Tibial artery (tissue), 4 donors: ENCODE measurements around the gene RCOR2.

Experiments used
- DNase-seq, 2 donors: peaks; one replicate each; pipeline ENCODE4 v3.0.0-alpha.2; 2019
- H3K27ac ChIP-seq, 2 donors: fragments of 200-600 bp; sonication (generic) in 1 of 2; 1 replicate in 1 of 2; 2 replicates in 1 of 2; pipeline ENCODE4 v1.5.1; 2018 to 2019; ENCODE audit warnings: mild to moderate bottlenecking in 1 of 2
- H3K27me3 ChIP-seq, 2 donors: fragments of 200-600 bp; sonication (generic) in 1 of 2; one replicate each; pipeline versions ENCODE4 v1.5.1 to v1.6.0; 2016 to 2019
- H3K36me3 ChIP-seq, 3 donors: fragments of 200-600 bp; sonication (generic) in 2 of 3; one replicate each; pipeline ENCODE4 v1.5.1; 2016 to 2019; ENCODE audit warnings: mild to moderate bottlenecking in 2 of 3
- H3K4me1 ChIP-seq, 4 donors: fragments of 200-600 bp; sonication (generic) in 2 of 4; 1 replicate in 3 of 4; 2 replicates in 1 of 4; pipeline ENCODE4 v1.5.1; 2016 to 2019
- H3K4me3 ChIP-seq, 2 donors: fragments of 200-600 bp; sonication (generic) in 1 of 2; 1 replicate in 1 of 2; 2 replicates in 1 of 2; pipeline ENCODE4 v1.5.1; 2018 to 2019; ENCODE audit warnings: mild to moderate bottlenecking in 2 of 2
- H3K9me3 ChIP-seq, 3 donors: fragments of 200-600 bp; sonication (generic) in 1 of 3; one replicate each; pipeline ENCODE4 v1.5.1; 2016 to 2019
- CTCF ChIP-seq, 2 experiments: fragments of 200-600 bp in 1 of 2; fragments of 450-650 bp in 1 of 2; IDR thresholded peaks; one replicate each; pipeline ENCODE4 v1.5.1; 2017 to 2019; ENCODE audit warnings: antibody characterized with exemption in 2 of 2, mild to moderate bottlenecking in 1 of 2, moderate library complexity in 1 of 2
- intact Hi-C: fragments of 100-400 bp; cut with DNase I; formaldehyde crosslinking; loops from one replicate; pipeline ENCODE4 v1.15.0; 2023; ENCODE audit warnings: low total_unique reads

RCOR2 gene

GRCh38 chr11:63912678-63913077 lies 4.3 kb downstream of the RCOR2 start:
- intact Hi-C loops = no loop called here
- peaks cover 2 to 25% (median 9%) of the 10 kb centered on the region in 3 donors for H3K36me3 ChIP-seq
- no peak overlapping the region for H3K27ac ChIP-seq
- H3K4me1 ChIP-seq = peaks cover 0 to 62% (median 56%) of the 10 kb centered on the region in 4 donors
- no peaks in the 10 kb centered on the region for H3K9me3 ChIP-seq
- TF ChIP-seq CTCF (IDR thresholded peaks at IDR 0.05) = no peak
- H3K27me3 ChIP-seq = no peaks in the 10 kb centered on the region
- no peak for DNase-seq
- H3K4me3 ChIP-seq = no peak overlapping the region

- no peak for TF ChIP-seq CTCF (IDR thresholded peaks at IDR 0.05)
- no peak overlapping the region for H3K4me3 ChIP-seq
Measured at GRCh38 chr11:63911876-63912275, 5.1 kb downstream of the RCOR2 start.

GRCh38 chr11:63911440-63911839 lies 5.5 kb downstream of the RCOR2 start:
- peak overlapping the region; percentile 56 to 69 for H3K27ac ChIP-seq
- no peak for TF ChIP-seq CTCF (IDR thresholded peaks at IDR 0.05)
- H3K27me3 ChIP-seq = no peaks in the 10 kb centered on the region
- H3K4me1 ChIP-seq = peaks cover 0 to 54% (median 48%) of the 10 kb centered on the region in 4 donors
- peaks cover 8 to 37% (median 22%) of the 10 kb centered on the region in 3 donors for H3K36me3 ChIP-seq
- no peaks in the 10 kb centered on the region for H3K9me3 ChIP-seq
- intact Hi-C loops = no loop called here
- no peak for DNase-seq
- no peak overlapping the region for H3K4me3 ChIP-seq

More at GRCh38 chr11:63911876-63912275, 5.1 kb downstream of the RCOR2 start:
- H3K27ac ChIP-seq = peak overlapping the region; percentile 23 to 69
- DNase-seq = no peak
- intact Hi-C loops = no loop called here
- no peaks in the 10 kb centered on the region for H3K27me3 ChIP-seq
- peaks cover 0 to 56% (median 51%) of the 10 kb centered on the region in 4 donors for H3K4me1 ChIP-seq
- no peaks in the 10 kb centered on the region for H3K9me3 ChIP-seq
- H3K36me3 ChIP-seq = peaks cover 8 to 33% (median 17%) of the 10 kb centered on the region in 3 donors

- Histone ChIP-seq H3K27me3 (no peaks in the 10 kb centered on the region), H3K4me1 (peaks cover 0 to 48% (median 40%) of the 10 kb centered on the region in 4 donors), H3K36me3 (peaks cover 8 to 45% (median 27%) of the 10 kb centered on the region in 3 donors), H3K4me3 (no peak overlapping the region), H3K27ac (peak overlapping the region; percentile 56 to 69), H3K9me3 (no peaks in the 10 kb centered on the region)
- DNase-seq = no peak
- TF ChIP-seq CTCF (IDR thresholded peaks at IDR 0.05) = no peak
- intact Hi-C loops = no loop called here
Measured at GRCh38 chr11:63910675-63911074, 6.3 kb downstream of the RCOR2 start.

GRCh38 chr11:63909591-63910506 lies 7.1 kb downstream of the RCOR2 start:
- H3K27me3 ChIP-seq = no peaks in the 10 kb centered on the region
- TF ChIP-seq CTCF (IDR thresholded peaks at IDR 0.05) = no peak
- no peaks in the 10 kb centered on the region for H3K9me3 ChIP-seq
- H3K4me1 ChIP-seq = peaks cover 0 to 54% (median 41%) of the 10 kb centered on the region in 4 donors
- no peak overlapping the region for H3K4me3 ChIP-seq
- H3K27ac ChIP-seq = peak overlapping the region; percentile 59 to 69
- peaks cover 8 to 53% (median 35%) of the 10 kb centered on the region in 3 donors for H3K36me3 ChIP-seq
- DNase-seq = no peak
- intact Hi-C loops = no loop called here
